Heart left ventricle (tissue), 13 donors: ENCODE results near the gene B3GALT5.

Experiments
- CTCF ChIP-seq, 12 donors: fragments of 200-600 bp; sonication (generic) in 4 of 12; IDR thresholded peaks; one replicate each; pipeline versions ENCODE4 v1.5.0 to v1.8.0; 2018 to 2022; ENCODE audit warnings: antibody characterized with exemption in 12 of 12, mild to moderate bottlenecking in 5 of 12
- POLR2A ChIP-seq, 2 donors: fragments of 450-650 bp; IDR thresholded peaks; one replicate each; pipeline ENCODE4 v1.6.1; 2017; ENCODE audit warnings: antibody characterized with exemption in 2 of 2, mild to moderate bottlenecking in 2 of 2, moderate library complexity in 2 of 2
- donor health status: ischemic (EF 13 %, LVEDD 7.1; RV severe dilation, severe dysfunction).
- donor health status: DM: no; HTN: yes; CAD: no.
- donor health status: DM: no; HTN: no; CAD: no.
- donor health status: ischemic (EF 25% LVEDD 6.9; RV normal size, moderate dysfunction).
- donor health status: ischemic (EF 25% LVEDD 5.7; RV mildly dilated, moderate dysfunction).
- donor health status: ischemic (EF 35%, LVEDD 5.7; RV mildly dilated, moderate dysfunction).
- donor health status: nonischemic (EF 11% LVEDD 7.7; RV severe dilation, severe dysfunction).
- donor health status: DM: yes; HTN: yes; CAD: no.
- donor health status: PGD.
- donor health status: ischemic (EF 29% LVEDD 5.4; RV normal size, mild dysfunction).
- donor health status: nonischemic (EF 23%, LVEDD 6.1; RV moderate dilation, normal function).

DNA sequence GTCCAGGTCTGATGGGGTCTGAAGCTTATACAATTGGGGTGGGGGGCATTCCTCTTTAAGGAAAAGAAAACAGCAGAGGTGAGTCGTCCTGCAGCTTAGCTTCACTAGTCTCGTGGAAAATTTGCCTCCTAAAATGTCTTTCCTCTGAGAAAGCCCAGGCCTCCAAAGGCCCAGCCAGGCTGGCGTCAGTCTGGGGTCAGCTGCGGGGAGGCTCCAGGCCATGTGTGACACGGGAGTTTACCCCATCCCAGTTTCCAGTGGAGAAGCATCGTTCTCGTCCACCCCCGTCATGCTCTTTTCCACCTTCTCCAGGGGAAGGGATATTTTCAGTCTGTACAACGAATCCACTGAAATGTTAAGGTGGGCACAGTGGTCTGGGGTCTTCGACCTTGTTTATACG, 42.8 kb downstream of the B3GALT5 start:
- no peak for TF ChIP-seq CTCF (IDR thresholded peaks at IDR 0.05)
- TF ChIP-seq POLR2A (IDR thresholded peaks at IDR 0.05), result no peak
